Retina (tissue), 1 donor: ENCODE measurements around the gene CERS2.
"Not testable (repeated sequence)": the region's sequence is repeated elsewhere in the genome, so short reads cannot be mapped to it uniquely, and the experiment has no call there.

Source experiments
- DNase-seq: peaks from one replicate; pipeline ENCODE4 v3.0.0-alpha.2; 2016

CERS2 gene

DNA sequence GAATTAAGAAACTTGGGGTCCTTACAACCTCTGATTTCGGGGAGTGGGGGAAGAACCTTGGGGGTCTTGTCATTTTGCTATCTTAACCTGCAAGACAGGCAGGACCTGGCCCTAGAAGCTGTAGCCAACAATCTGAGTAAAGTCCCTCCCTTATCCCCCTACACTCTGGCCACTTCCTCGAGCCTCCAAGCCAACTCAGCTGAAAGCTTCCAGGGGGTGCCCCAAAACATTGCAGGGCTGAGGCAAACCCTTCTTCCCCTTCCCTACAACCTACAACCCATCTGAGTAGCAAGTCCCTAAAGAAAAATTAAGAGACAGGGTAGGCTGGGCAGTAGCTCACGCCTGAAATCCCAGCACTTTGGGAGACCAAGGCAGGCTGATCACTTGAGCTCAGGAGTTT, 5.0 kb downstream of the CERS2 start:
- DNase-seq, result no peak

DNA sequence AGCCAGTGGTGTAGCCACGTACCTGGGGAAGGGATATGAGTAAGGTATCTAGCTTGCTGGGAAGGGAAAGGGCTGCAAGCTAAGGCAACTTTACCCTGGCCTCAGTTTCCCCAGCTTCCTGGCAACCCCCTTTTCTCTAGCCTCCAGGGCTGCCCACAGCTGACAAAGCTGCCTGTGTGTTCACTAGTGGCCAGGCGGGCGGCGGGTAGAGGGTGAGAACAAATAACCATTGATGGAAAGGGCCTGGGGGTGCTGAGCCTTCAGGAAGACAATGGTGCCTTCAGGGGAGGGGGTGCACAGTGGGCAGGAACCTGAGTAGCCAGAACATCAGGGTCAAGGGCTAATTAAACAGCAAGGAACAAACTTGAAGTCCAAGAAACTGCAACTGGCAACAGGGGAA, 6.1 kb downstream of the CERS2 start:
- no peak for DNase-seq

DNA sequence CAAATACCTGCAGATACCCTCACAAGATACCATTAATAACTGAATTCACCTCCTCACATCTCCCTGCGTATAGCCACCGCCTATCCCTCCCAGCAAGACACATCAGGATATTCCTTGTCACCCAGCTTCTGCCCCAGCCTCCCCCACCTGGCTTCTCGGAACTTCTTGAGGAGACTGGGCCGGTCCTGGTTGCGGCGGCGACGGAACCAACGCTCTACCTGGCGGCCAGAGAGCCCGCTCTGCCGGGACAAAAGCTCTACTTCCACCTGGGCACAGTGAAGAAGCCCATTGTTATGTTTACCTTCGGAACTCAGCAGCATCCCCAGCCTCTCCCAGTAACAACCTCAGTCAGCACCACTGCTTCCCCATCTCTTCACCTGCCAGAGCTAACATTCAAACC, 6.7 kb downstream of the CERS2 start:
- DNase-seq, result no peak

DNA sequence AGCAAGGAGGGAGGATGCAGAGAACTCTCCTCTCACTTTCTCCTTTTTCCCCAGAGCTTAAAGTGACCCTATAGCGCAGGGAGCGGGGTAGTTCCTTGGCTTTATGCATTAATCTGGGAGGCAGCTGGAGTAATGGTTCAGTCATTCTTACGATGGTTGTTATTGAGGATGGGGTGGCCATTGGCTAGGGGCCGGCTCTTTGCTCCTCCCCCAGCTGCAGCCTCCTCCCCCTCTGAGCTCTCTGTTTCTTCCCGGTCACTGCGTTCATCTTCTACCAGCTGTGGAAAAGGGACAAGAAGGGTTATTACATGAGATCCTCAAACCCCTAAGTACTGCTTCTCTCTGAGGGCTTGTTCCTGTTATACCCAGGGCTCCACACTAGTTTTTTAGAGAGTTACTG, 8.6 kb downstream of the CERS2 start:
- no peak for DNase-seq

DNA sequence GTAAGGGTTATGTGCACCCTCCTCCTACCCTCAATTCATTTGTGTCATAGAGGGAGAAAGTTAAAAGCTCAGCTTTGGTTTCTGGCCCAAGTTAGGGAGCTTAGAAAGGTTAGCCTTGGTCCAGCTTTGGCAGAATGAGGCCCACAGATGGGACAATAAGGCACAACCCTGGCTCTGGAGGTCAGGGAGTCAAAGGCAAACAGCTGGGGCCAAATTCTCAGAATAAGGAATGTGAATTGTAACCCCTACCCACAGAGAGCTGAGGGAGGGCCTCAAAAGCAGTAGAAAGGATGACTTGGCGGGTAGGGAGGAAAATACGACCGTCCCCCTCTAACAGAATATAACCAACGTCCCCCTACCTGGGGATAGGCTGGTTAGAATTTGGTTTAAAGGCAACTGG, 9.0 kb downstream of the CERS2 start:
- DNase-seq, result no peak

GRCh38 chr1:150964164-150964489, 10.5 kb downstream of the CERS2 start:
- no peak for DNase-seq

GRCh38 chr1:150963321-150964163, 11.1 kb downstream of the CERS2 start:
- no peak for DNase-seq

DNA sequence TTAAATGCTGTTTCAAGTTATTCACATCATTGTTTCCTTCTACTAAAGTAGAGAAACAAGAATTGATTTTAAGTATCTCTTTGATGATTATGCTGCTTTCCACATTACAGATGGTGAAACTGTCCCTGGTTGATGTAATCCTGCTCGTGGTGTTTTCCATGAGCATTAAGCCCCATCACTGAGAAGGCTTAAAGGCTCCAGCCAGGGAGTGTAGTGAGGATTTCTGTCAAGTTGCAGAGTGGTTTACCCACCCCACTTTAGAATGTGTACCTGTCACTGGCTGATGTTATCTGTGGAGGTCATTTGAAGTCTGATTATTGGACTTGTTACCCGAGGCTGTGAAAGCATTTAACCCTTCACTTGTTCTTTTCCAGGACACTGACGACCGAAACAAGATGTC, 12.9 kb downstream of the CERS2 start:
- no peak for DNase-seq

DNA sequence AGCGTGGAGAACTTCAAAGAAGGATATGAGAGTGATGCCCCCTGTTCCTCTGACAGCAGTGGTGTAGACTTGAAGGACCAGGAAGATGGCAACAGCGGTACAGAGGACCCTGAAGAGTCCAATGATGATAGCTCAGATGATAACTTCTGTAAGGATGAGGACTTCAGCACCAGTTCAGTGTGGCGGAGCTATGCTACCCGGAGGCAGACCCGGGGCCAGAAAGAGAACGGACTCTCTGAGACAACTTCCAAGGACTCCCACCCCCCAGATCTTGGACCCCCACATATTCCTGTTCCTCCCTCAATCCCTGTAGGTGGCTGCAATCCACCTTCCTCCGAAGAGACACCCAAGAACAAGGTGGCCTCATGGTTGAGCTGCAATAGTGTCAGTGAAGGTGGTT, 14.0 kb downstream of the CERS2 start:
- no peak for DNase-seq

- no peak for DNase-seq
Observed at GRCh38 chr1:150957666-150958065, 17.0 kb downstream of the CERS2 start.

- DNase-seq, result no peak
Observed at GRCh38 chr1:150955280-150955679, 19.4 kb downstream of the CERS2 start.

GRCh38 chr1:150954708-150955107, 19.9 kb downstream of the CERS2 start:
- DNase-seq, result no peak

DNA sequence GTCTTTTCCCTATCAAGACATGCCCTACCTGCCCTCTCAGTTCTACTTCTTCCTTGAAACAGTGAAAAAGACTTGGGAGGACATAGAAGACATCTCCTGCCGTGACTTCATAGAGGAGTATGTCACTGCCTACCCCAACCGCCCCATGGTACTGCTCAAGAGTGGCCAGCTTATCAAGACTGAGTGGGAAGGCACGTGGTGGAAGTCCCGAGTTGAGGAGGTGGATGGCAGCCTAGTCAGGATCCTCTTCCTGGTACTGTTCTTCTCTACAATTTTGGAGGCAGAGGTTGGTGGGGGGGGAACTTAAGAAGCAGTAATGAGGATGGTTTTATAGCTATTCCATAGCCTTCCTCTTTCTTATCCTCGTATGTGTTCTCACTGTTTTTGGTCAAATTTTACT, 29.8 kb downstream of the CERS2 start:
- DNase-seq, result no peak

GRCh38 chr1:150931773-150932172, 42.9 kb downstream of the CERS2 start:
- peak; percentile 8 for DNase-seq

- DNase-seq, result not testable (repeated sequence)
Observed at GRCh38 chr1:150928775-150929174, 45.9 kb downstream of the CERS2 start.

- no peak for DNase-seq
Observed at GRCh38 chr1:150928286-150928685, 46.3 kb downstream of the CERS2 start.

DNA sequence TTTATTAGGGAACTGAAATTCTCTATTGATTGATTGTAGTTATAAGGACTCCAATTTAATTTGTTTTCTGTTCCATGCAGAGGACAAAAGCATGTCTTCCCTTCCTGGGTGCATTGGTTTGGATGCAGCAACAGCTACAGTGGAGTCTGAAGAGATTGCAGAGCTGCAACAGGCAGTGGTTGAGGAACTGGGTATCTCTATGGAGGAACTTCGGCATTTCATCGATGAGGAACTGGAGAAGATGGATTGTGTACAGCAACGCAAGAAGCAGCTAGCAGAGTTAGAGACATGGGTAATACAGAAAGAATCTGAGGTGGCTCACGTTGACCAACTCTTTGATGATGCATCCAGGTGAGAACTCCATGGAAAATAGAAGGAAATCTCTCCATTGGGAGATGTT, 47.0 kb downstream of the CERS2 start:
- DNase-seq, result no peak

DNA sequence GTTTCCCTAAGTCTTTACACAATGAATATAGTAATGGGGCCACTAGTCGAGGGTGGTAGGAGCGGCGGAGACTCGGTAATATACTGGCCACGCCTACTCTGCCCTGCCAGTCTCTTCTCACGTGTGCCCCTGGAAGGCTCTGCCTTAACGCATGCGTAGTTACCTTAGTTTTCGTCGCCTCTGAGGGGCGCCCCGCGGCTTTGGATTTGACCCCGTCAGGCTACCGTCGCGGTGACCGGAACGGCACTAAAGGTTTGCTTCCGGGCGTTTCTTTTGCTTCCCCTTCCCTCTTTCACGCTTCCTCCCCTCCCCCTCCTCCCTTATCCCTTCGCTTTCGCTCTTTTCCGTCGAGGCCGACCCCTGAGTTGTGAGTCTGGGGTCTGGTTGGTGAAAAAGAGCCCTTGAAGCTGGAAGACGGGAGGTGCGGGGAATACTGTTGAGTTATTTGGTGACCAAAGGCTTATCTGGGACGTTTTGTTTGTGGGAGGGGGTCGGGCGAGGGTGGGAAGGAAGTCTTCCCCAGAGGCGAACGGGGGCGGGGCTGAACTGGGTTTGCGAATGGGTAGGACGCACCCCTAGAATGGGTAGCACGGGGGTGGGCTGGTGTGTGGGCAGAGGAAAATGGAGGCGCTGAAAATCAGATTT, 48.4 kb downstream of the CERS2 start, which contains the start of gene SETDB1:
Gene SETDB1 (plus strand): TSS at position 267 of the 645 bp plus-strand sequence. CDS start 1,352 bp downstream, outside the sequence.
- peak; percentile 94 for DNase-seq

GRCh38 chr1:150925080-150925479, 49.6 kb downstream of the CERS2 start:
- DNase-seq, result peak; percentile 13

DNA sequence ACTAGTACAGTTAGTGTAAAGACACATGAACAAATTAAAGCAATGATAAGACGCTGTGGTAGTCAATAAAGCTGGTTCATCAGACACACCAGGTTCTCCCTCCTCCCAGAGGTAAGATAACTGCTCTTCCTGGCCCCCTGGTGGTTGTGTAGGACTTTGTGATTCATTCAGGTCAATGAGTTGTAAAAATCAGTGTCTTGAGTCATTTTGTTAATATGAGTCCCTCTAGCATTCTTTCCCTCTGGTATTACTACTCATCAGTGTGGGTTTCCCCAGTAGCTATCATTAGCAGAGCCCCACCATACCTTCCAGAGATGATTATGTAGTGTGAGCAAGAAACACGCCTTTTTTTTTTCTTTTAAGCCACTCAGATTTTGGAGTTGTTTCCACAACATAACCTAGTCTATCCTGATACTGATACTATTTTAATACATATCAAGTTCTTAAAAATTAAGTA, 52.1 kb downstream of the CERS2 start:
- peak; percentile 20 for DNase-seq

- DNase-seq, result no peak
Observed at GRCh38 chr1:150917387-150917786, 57.2 kb downstream of the CERS2 start.
